ENCODE measurements around the gene TEAD4.

GRCh38 chr12:2930865-2931264, 28.3 kb upstream of the TEAD4 start:
- no peak for TF ChIP-seq GATA2 (IDR thresholded peaks at IDR 0.05; ENCODE audit: low read depth, low read length)
- no peak for TF ChIP-seq GATA3 (IDR thresholded peaks at IDR 0.05; ENCODE audit: low read depth, low read length)
